Embryonic facial prominence (tissue), 1 donor: ENCODE data around the gene HOXB1.

Experiments
- DNase-seq: peaks from one replicate; pipeline ENCODE4 v3.0.0-alpha.2; 2016; ENCODE audit errors: extremely low spot score

The HOXB1 gene

GRCh38 chr17:48530887-48531272 is at the start of gene HOXB1:
TSS of gene HOXB1 (minus strand) at chr17:48531011. CDS start at chr17:48530904, 107 bp downstream.
- DNase-seq: no peak

GRCh38 chr17:48579760-48580554 is 49.1 kb upstream of the HOXB1 start:
- DNase-seq: no peak

- DNase-seq: no peak
These were observed 48.6 kb upstream of the HOXB1 start for GRCh38 chr17:48579471-48579759.

- DNase-seq: no peak
These were observed 48.0 kb upstream of the HOXB1 start for GRCh38 chr17:48578616-48579470.

GRCh38 chr17:48577946-48578615 is 47.3 kb upstream of the HOXB1 start, which contains the start of gene HOXB4:
TSS of gene HOXB4 (minus strand) at chr17:48578350. CDS start at chr17:48578319, 31 bp downstream.
- no peak for DNase-seq

- no peak for DNase-seq
These were observed 46.6 kb upstream of the HOXB1 start for GRCh38 chr17:48577330-48577945.

- no peak for DNase-seq
These were observed 45.9 kb upstream of the HOXB1 start for GRCh38 chr17:48576479-48577309.

GRCh38 chr17:48575673-48576478 is 45.1 kb upstream of the HOXB1 start:
- DNase-seq: no peak

- no peak for DNase-seq
These were observed 44.3 kb upstream of the HOXB1 start for GRCh38 chr17:48575066-48575582.

- no peak for DNase-seq
These were observed 43.8 kb upstream of the HOXB1 start for GRCh38 chr17:48574505-48575065.

- DNase-seq: no peak
These were observed 41.1 kb upstream of the HOXB1 start for GRCh38 chr17:48571826-48572417.

- no peak for DNase-seq
These were observed 40.4 kb upstream of the HOXB1 start for GRCh38 chr17:48571024-48571818.

- DNase-seq: no peak
These were observed 39.7 kb upstream of the HOXB1 start for GRCh38 chr17:48570325-48571023.

GRCh38 chr17:48569674-48570324 is 39.0 kb upstream of the HOXB1 start:
- no peak for DNase-seq

- no peak for DNase-seq
These were observed 38.4 kb upstream of the HOXB1 start for GRCh38 chr17:48569240-48569582.

GRCh38 chr17:48568499-48569239 is 37.9 kb upstream of the HOXB1 start:
- no peak for DNase-seq
